Stimulated activated naive CD8-positive, alpha-beta T cell treated with anti-CD3 and anti-CD28 coated beads, Interleukin-15, amount 100 ng/mL, for 72 hours (primary cell): ENCODE results near the gene SFMBT2.
"Not testable (repeated sequence)": the region's sequence is repeated elsewhere in the genome, so short reads cannot be mapped to it uniquely, and the experiment has no call there.

ENCODE experiments used
- ATAC-seq: fragments of 150-1000 bp; cut with Tn5 transposase; 2 replicates; pipeline ENCODE4 v1.10.0; 2021; ENCODE audit warnings: mild to moderate bottlenecking, moderate library complexity
- DNase-seq, 2 donors: peaks; one replicate each; pipeline ENCODE4 v3.0.0; 2021 to 2022
- H3K27ac Mint-ChIP-seq, 2 donors: one replicate each; pipeline ENCODE4 v1.8.0; 2022; ENCODE audit warnings: mild to moderate bottlenecking in 2 of 2, mixed read lengths in 2 of 2, moderate library complexity in 2 of 2
- H3K27me3 Mint-ChIP-seq: one replicate; pipeline ENCODE4 v1.8.0; 2022; ENCODE audit warnings: mixed read lengths
- H3K4me1 Mint-ChIP-seq: one replicate; pipeline ENCODE4 v1.8.0; 2022; ENCODE audit warnings: mild to moderate bottlenecking, mixed read lengths
- H3K4me3 Mint-ChIP-seq, 2 donors: one replicate each; pipeline ENCODE4 v1.8.0; 2022; ENCODE audit warnings: mild to moderate bottlenecking in 2 of 2, mixed read lengths in 2 of 2, moderate library complexity in 1 of 2
- H3K9me3 Mint-ChIP-seq, 2 donors: one replicate each; pipeline ENCODE4 v1.8.0; 2022; ENCODE audit warnings: mixed read lengths in 2 of 2

Gene SFMBT2

DNA sequence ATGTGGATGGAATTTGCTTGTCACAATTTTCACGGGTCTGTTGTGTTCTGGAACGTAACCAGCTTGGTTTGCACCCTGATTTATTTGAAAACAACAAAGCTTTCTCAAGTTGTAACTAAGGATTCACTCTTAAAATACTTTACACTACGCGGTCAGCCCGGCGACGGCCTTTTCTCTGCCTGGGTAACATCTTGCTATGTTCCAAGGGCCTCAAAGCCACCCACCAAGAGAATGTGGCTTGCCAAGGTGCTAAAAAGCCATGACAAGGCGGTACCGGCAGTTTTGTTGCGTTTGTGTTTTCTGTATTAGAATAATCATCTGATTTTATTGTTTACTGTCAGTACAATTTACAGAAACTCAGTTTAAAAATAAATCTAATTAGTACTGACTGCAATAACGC is 220.9 kb downstream of the SFMBT2 start:
- H3K4me1 Mint-ChIP-seq, result peaks cover 92% of the 10 kb centered on the region
- peaks cover 18 to 21% of the 10 kb centered on the region in 2 donors for H3K9me3 Mint-ChIP-seq

GRCh38 chr10:7188456-7189050 is 222.3 kb downstream of the SFMBT2 start:
- H3K27ac Mint-ChIP-seq, result no peak overlapping the region
- peaks cover 24 to 28% of the 10 kb centered on the region in 2 donors for H3K9me3 Mint-ChIP-seq
- no peaks in the 10 kb centered on the region for H3K27me3 Mint-ChIP-seq
- no peak for ATAC-seq
- peaks cover 89% of the 10 kb centered on the region for H3K4me1 Mint-ChIP-seq
- H3K4me3 Mint-ChIP-seq, result no peak overlapping the region
- DNase-seq, result no peak

More for the DNA sequence above, 220.9 kb downstream of the SFMBT2 start:
- ATAC-seq, result no peak
- H3K4me3 Mint-ChIP-seq, result no peak overlapping the region
- H3K27ac Mint-ChIP-seq, result no peak overlapping the region
- H3K27me3 Mint-ChIP-seq, result no peaks in the 10 kb centered on the region
- DNase-seq, result no peak

DNA sequence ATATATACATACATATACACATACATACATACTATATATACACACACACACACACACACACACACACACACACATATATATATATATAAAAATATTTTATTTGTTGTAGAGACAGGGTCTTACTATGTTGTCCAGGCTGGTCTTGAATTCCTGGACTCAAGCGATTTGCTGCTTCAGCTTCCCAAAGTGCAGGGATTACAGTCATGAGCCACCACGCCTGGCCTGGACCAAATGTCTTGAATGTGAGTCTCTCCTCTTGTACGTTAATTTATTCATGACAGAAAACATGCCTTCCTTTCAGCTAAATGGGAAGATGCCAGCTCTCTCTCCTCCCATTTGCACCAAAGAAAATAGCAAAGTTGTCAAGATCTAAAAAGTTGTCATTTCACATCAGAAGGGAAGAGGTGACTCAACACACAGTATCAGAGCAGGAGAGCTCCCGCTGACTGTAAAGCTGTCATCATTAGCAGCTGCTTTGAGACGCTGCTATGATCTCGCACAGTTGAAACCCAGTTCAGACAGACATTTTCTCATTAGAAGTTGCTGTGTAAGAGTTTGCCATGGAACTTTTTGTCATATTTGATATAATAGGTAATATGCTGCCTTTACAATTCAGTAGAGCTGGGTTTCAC is 224.3 kb downstream of the SFMBT2 start:
- H3K4me1 Mint-ChIP-seq, result peaks cover 69% of the 10 kb centered on the region
- peak; percentile 80 for ATAC-seq
- H3K27ac Mint-ChIP-seq, result no peak overlapping the region
- no peaks in the 10 kb centered on the region for H3K27me3 Mint-ChIP-seq
- peak in 1 of 2 donors; percentile 21 for DNase-seq
- peaks cover 31 to 37% of the 10 kb centered on the region in 2 donors for H3K9me3 Mint-ChIP-seq
- H3K4me3 Mint-ChIP-seq, result peak overlapping the region in 1 of 2 donors; percentile 20

DNA sequence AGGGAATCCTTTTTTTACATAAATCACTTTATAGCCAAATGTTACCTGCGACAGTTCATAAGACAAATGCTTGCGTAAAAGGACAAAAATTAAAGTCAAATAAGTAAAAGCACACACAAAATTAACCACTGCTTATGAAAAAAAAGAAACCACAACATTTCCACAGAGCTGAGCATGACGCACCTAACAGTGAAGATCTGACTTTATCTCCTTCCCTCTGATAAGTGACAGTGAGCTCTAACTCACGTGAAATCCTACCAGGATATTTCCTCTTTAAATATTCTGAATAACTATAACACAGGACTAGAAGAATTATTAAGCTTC is 225.5 kb downstream of the SFMBT2 start:
- peaks cover 23 to 27% of the 10 kb centered on the region in 2 donors for H3K9me3 Mint-ChIP-seq
- peak; percentile 84 for ATAC-seq
- no peaks in the 10 kb centered on the region for H3K27me3 Mint-ChIP-seq
- no peak for DNase-seq
- peaks cover 59% of the 10 kb centered on the region for H3K4me1 Mint-ChIP-seq
- H3K27ac Mint-ChIP-seq, result peak overlapping the region; percentile 42 to 83
- H3K4me3 Mint-ChIP-seq, result peak overlapping the region; percentile 31 to 45

DNA sequence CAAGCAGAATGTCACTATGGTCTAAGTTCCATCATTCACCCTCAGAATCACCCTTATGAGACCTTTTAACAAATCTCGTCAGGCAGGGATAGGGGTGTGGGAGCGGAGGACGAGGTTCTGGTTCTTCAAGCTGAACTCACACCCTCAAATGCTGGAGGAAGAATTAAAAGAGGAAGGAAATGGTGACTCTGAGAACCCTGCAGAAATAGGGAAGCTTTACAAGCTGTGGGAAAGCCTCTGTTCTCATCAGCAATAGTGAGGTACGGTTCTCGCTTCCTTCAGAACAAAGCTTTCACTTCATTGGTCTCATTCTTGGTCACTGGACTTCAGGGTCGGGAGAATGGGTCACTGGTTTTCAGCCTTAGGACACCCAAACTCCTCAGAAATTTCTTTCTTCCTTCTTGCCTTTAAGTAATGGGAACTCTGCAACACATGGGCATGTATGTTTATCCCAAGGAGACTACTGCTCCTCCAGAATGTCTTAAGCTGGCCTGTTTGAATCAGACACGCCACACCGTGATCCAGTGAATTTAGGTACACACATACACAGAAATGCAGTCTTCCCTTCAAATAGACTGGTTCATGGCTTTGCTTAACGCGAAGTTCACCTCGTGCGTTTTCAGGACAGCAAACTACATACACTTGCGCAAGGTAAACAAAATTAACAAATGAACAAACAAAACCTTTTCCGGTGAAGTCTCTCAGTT is 226.0 kb downstream of the SFMBT2 start:
- Mint-ChIP-seq H3K27ac (peak overlapping the region in 1 of 2 donors; percentile 42), H3K9me3 (peaks cover 23 to 27% of the 10 kb centered on the region in 2 donors), H3K4me1 (peaks cover 59% of the 10 kb centered on the region), H3K4me3 (peak overlapping the region; percentile 31 to 45), H3K27me3 (no peaks in the 10 kb centered on the region)
- DNase-seq, result no peak
- peak; percentile 39 for ATAC-seq

- not testable (repeated sequence) for DNase-seq, H3K27ac Mint-ChIP-seq, ATAC-seq, H3K27me3 Mint-ChIP-seq, H3K4me3 Mint-ChIP-seq
- peaks cover 52% of the 10 kb centered on the region for H3K4me1 Mint-ChIP-seq
- H3K9me3 Mint-ChIP-seq, result peaks cover 23 to 27% of the 10 kb centered on the region in 2 donors
Measured at GRCh38 chr10:7184116-7184515, 226.7 kb downstream of the SFMBT2 start.

DNA sequence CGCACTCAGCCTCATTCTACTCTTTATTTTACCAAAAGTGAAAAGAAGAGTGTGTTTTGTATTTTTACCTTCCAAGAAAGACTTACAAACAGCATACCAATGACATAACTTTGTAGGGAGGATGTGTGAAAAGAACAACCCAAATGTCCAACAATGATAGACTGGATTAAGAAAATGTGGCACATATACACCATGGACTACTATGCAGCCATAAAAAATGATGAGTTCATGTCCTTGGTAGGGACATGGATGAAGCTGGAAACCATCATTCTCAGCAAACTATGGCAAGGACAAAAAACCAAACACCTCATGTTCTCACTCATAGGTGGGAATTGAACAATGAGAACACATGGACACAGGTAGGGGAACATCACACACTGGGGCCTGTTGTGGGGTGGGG is 228.5 kb downstream of the SFMBT2 start:
- not testable (repeated sequence) for DNase-seq, H3K27ac Mint-ChIP-seq, H3K27me3 Mint-ChIP-seq, H3K4me3 Mint-ChIP-seq, ATAC-seq
- Mint-ChIP-seq H3K9me3 (peaks cover 26 to 38% of the 10 kb centered on the region in 2 donors), H3K4me1 (peaks cover 34% of the 10 kb centered on the region)

DNA sequence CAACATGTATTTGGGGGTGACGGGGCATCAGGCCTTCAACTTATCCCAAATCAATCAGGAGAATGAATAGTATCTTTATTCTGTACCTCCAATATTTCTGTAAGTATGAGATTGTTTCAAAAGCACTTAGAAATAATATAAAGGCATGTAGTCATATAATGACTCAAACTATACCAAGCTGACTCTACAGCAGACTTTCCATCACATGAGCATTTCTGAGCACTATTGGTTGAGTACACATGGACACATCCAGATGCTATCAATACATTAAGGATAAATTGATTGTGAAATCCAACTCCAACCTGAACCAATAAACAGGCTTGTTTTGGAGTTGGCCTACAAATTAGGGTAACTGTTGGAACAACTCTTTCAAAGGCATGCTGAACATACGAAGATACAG is 229.4 kb downstream of the SFMBT2 start:
- H3K4me1 Mint-ChIP-seq, result peaks cover 25% of the 10 kb centered on the region
- no peak overlapping the region for H3K4me3 Mint-ChIP-seq
- H3K9me3 Mint-ChIP-seq, result peaks cover 35 to 47% of the 10 kb centered on the region in 2 donors
- DNase-seq, result no peak
- H3K27me3 Mint-ChIP-seq, result no peaks in the 10 kb centered on the region
- no peak overlapping the region for H3K27ac Mint-ChIP-seq
- no peak for ATAC-seq

DNA sequence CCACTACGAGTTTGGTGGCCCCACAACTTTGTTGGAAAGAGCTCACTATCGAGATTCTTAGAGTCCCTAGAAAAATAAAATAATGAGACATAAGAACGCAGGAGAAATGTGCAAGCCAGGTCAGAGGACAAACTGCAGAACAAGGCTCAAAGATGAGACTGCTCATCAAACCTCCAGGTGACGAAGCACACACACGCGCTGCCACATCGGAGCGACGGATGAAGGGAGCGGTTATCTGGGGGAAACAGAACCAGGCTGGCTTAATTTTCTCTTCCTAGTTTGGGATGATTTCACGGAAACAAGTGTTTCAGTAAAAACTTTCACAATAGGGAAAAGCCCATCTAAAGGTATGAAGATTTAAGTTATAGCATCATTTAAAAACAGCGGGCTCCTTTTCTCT is 231.3 kb downstream of the SFMBT2 start:
- DNase-seq (no peak), ATAC-seq (no peak)
- H3K27me3 Mint-ChIP-seq, result no peaks in the 10 kb centered on the region
- peaks cover 43 to 55% of the 10 kb centered on the region in 2 donors for H3K9me3 Mint-ChIP-seq
- H3K4me1 Mint-ChIP-seq, result peaks cover 7% of the 10 kb centered on the region
- H3K27ac Mint-ChIP-seq, result peak overlapping the region in 1 of 2 donors; percentile 12
- no peak overlapping the region for H3K4me3 Mint-ChIP-seq

DNA sequence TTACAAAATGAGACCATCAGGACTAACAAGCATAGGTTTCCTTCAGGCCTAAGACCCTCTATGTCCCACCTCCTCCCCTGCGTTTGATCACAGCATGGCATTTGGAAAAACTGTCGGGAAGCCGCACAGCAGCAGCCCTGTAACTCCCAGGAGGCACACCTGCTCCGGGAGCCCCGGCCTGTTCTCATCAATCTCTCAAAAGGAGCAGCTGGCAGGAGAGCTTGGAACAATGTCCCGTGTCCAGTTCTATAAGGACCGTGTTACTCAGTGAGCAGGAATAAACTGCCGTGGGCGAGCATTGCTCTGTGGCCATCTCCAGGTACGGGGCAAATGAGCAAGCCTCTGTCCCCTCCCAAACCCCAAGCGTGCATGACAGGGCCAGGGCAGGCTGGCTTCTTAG is 236.9 kb downstream of the SFMBT2 start:
- no peak overlapping the region for H3K27ac Mint-ChIP-seq
- H3K4me1 Mint-ChIP-seq, result no peaks in the 10 kb centered on the region
- ATAC-seq (no peak), DNase-seq (no peak)
- H3K27me3 Mint-ChIP-seq, result no peaks in the 10 kb centered on the region
- H3K4me3 Mint-ChIP-seq, result no peak overlapping the region
- H3K9me3 Mint-ChIP-seq, result peaks cover 25 to 35% of the 10 kb centered on the region in 2 donors

DNA sequence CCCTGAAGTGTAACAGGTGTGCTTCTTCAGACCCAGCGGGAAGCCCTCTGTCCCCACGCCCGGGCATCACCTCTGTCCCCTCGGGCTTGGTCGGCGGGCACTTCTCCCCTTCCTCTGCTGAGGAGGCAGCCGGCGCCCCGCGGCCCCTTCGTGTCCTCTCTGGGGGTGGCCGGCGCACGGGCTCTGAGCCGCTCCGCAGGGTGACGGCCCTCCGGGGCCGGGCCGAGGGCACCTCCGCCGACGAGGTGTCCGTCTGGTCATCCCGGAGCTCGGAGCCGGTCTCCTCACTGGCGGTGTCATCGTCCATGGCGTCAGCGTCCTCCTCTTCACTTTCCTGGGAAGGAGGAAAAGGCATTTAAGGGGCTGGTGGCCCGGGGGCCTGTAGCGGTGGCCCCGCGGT is 239.0 kb downstream of the SFMBT2 start:
- Mint-ChIP-seq H3K4me1 (no peaks in the 10 kb centered on the region), H3K27ac (no peak overlapping the region), H3K9me3 (peaks cover 17 to 19% of the 10 kb centered on the region in 2 donors), H3K27me3 (no peaks in the 10 kb centered on the region), H3K4me3 (no peak overlapping the region)
- no peak for DNase-seq
- ATAC-seq, result no peak

DNA sequence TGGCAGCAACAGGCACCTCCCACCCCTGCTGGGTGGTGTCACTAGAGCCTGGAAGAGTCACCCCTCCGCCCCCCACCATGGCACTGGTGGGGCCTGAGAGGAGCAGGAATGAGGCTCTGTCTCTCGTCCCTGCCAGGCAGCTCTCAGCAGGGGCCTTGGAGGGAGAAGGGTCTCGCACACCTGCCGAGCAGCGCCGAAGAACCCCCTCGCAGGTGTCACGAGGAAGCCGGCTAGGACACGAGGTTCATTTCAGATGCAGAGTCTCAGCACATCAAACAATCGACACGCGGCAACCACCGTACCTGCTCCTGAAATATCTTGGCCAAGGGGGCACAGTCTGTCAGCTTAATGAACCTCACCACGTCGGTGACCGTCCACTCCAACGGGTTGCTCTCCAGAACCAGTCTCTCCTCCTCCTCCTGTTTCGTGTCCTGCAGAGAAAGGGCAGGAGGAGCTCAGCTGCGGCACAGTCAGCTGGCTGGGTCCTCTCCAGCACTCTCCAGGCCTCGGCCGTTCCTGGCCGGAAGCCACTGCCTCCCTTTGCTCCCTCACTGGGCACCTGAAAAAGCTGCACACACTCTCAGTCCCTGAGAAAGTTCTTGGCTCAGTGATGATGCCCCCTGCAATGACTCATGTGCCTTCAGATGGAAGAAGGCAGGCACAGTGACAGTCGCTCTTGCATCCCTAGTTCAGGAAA is 240.1 kb downstream of the SFMBT2 start:
- H3K4me1 Mint-ChIP-seq, result no peaks in the 10 kb centered on the region
- DNase-seq, result no peak
- H3K9me3 Mint-ChIP-seq, result peaks cover 8 to 12% of the 10 kb centered on the region in 2 donors
- no peaks in the 10 kb centered on the region for H3K27me3 Mint-ChIP-seq
- H3K27ac Mint-ChIP-seq, result peak overlapping the region in 1 of 2 donors; percentile 91
- H3K4me3 Mint-ChIP-seq, result no peak overlapping the region
- ATAC-seq, result no peak

GRCh38 chr10:7168414-7168813 is 242.4 kb downstream of the SFMBT2 start:
- H3K4me3 Mint-ChIP-seq, result no peak overlapping the region
- no peak for ATAC-seq

DNA sequence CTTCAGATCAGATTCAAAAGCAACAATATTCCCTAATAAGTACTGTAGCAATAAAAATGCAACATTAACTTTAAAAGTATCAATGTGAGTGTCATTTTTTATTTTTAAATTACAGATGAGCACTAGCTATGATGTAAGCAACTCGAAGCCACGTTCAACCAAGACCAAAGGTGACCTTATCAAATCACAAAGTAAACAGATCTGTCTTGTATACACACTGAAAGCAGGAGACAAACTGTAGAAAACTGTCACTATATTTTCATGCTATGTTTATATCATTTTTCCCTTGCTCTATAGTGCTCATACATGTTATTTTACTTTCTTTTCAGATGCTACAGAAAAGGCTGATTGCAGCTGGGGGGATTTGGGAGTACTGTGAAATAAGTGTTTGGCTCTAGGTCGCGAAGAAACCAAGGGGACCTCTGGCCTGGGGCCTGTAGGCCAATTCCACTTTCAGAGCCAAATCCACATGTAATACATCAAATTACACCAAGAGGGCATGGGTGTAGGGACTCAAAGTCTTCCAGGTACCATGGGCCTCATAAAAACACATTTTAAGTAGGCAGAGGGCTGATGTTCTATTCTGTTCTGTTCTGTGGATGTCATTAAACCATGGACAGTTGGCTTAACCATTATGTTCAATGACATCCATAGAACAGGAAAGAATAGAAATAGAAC is 245.2 kb downstream of the SFMBT2 start:
- Mint-ChIP-seq H3K9me3 (no peaks in the 10 kb centered on the region), H3K4me1 (peaks cover 7% of the 10 kb centered on the region), H3K27ac (no peak overlapping the region), H3K4me3 (no peak overlapping the region), H3K27me3 (no peaks in the 10 kb centered on the region)
- no peak for ATAC-seq
- no peak for DNase-seq

More at GRCh38 chr10:7168414-7168813, 242.4 kb downstream of the SFMBT2 start:
- Mint-ChIP-seq H3K9me3 (no peaks in the 10 kb centered on the region), H3K27ac (peak overlapping the region in 1 of 2 donors; percentile 5), H3K4me1 (no peaks in the 10 kb centered on the region), H3K27me3 (no peaks in the 10 kb centered on the region)
- DNase-seq, result no peak

DNA sequence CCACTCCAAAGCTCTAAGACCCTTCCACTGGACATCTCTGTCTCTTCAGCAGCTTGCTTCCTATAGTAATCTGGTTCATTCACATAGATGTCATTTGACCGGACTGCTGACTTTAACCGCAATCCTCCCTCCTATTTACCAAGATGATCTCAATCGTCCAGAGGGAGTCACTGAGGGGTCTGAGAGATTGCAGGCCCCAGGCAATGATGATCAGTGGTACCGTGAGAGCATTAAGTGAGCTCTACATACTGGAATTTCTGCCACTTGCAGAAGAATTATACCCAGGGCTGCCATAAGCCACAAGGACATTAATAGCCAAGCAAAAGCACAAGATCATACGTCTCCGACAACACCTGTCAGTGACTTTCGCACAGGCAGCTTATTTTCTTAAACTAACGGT is 245.9 kb downstream of the SFMBT2 start:
- H3K4me1 Mint-ChIP-seq, result peaks cover 13% of the 10 kb centered on the region
- H3K27ac Mint-ChIP-seq, result no peak overlapping the region
- H3K4me3 Mint-ChIP-seq, result no peak overlapping the region
- H3K27me3 Mint-ChIP-seq, result no peaks in the 10 kb centered on the region
- ATAC-seq, result no peak
- DNase-seq, result no peak
- H3K9me3 Mint-ChIP-seq, result no peaks in the 10 kb centered on the region
